OCI-LY7 (cell line): ENCODE data around the gene TMEM270.

Experiments used
- EZH2phosphoT487 ChIP-seq: fragments of 200-600 bp; sonication (generic); IDR thresholded peaks from 2 replicates; pipeline ENCODE4 v1.6.1; 2018; ENCODE audit warnings: low read depth, borderline replicate concordance, mild to moderate bottlenecking, mixed run types, antibody characterized with exemption, low read length, moderate library complexity, mixed read lengths
- TF ChIP-seq, protein P1 (sequence below): fragments of 200-600 bp; sonication (generic); conservative IDR thresholded peaks from 2 replicates; pipeline ENCODE4 v1.5.1; 2014; ENCODE audit warnings: mild to moderate bottlenecking, antibody characterized with exemption, low read length, moderate library complexity, mixed read lengths

- TF ChIP-seq EZH2phosphoT487 = no peak
- TF ChIP-seq, protein P1, sequence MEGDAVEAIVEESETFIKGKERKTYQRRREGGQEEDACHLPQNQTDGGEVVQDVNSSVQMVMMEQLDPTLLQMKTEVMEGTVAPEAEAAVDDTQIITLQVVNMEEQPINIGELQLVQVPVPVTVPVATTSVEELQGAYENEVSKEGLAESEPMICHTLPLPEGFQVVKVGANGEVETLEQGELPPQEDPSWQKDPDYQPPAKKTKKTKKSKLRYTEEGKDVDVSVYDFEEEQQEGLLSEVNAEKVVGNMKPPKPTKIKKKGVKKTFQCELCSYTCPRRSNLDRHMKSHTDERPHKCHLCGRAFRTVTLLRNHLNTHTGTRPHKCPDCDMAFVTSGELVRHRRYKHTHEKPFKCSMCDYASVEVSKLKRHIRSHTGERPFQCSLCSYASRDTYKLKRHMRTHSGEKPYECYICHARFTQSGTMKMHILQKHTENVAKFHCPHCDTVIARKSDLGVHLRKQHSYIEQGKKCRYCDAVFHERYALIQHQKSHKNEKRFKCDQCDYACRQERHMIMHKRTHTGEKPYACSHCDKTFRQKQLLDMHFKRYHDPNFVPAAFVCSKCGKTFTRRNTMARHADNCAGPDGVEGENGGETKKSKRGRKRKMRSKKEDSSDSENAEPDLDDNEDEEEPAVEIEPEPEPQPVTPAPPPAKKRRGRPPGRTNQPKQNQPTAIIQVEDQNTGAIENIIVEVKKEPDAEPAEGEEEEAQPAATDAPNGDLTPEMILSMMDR = no peak
Measured at GRCh38 chr7:73829505-73829904, 31.5 kb upstream of the TMEM270 start.
